NCI-H446 treated with DMSO at 0.1 percent for 48 hours (cell line): ENCODE data around the gene ZNRF3.
"Not testable (repeated sequence)": the region's sequence is repeated elsewhere in the genome, so short reads cannot be mapped to it uniquely, and the experiment has no call there.

ENCODE experiments used
- DNase-seq: peaks from one replicate; lab custom pipeline; 2025; lab: John Stamatoyannopoulos, UW

ZNRF3 gene

DNA sequence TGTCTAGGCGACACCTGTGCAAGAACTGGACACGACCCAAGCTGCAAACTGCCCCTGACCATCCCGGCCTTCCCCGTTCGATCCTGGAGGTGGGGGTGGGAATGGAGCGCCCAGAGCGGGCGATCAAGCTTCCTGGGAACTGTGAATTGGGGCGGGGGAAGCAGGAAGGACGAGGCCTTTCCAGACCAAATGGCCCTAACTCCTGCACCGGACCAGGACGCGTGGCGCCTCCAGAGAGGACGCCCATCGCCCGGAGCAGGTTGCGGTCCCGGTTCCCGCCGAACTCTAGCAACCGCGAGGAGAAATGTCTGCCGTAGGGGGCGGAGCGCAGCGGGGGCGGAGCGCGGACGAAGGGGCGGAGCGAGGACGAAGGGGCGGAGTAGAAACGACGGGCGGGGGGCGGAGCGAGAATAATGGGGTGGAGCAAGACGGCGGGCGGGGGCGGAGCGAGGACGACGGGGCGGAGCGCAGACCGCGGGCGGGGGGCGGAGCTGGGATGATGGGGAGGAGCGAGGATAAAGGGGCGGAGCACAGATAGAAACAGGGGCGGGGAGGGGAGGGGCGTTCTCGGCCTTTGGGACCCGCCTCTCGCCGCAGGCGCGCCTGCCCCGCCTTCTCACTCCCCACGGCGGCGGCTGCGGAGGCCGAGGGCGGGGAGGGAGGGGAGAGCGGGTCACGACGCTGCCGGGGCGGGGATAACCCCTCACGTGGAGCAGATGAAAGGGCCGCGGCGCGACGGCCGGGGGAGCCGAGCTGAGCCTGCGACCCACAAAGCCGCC lies at the start of gene ZNRF3:
TSS of gene ZNRF3 (plus strand) at position 695 of the 779 bp plus-strand sequence. CDS start 195 bp downstream, outside the sequence.
- DNase-seq, result peak; percentile 83

DNA sequence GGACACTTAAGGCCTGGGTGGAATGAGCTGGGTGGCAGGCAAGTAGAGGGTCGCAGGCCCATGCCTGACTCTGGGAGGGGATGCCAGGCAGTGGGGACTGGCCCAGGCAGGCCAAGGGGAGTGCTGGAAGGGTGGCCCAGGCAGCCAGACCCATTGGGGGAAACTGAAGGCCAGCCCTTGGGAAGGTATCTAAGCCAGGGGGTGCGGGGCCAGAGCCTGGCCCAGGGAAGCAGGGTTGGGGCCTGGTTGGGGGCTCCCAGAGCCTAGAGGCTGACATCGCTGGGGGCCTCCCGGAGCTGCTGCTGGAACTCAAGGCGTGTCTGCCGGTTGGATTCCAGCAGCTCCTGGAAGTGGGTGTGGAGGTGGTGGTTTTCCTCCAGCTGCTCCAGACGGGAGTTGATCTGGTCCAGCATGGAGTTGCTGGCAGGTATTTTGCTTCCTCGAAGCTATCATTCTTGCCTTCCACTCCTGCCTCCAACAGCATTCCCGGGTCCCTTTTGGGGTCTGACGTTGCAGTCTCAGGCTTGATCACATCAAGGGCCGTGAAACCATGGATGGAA lies 47.7 kb upstream of the ZNRF3 start:
- DNase-seq, result no peak

DNA sequence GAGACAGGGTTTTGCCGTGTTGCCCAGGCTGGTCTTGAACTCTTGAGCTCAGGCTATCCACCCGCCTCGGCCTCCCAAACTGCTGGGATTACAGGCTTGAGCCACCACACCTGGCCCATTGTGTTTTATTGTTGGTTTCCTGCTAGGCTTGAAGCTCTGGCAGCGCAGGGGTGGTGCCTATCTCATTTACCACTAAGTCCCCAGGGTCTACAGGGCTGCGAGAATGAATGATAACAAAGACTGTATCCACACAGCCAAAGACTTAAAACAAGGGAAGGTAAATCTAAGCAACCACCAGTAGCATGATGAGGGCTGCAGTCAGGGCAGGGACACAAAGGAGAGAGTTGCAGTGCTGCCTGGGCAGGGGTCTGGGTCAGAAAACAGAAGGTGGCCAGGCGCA lies 45.7 kb upstream of the ZNRF3 start:
- no peak for DNase-seq

DNA sequence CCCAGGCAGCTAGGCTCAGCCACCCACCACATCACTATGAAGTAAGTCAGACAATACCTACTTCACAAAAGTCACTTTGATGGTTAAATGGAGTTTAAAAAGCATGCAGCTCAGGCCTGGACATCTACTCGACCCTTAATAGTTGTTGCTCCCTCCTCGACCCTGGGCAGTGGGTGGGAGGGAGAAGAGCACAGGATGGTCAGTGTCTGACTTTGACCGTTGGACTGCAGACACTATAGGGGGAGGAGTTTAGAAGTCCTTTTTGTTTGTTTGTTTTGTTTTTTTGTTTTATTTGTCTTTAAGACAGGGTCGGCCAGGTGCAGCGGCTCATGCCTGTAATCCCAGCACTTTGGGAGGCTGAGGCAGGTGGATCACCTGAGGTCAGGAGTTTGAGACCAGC lies 44.4 kb upstream of the ZNRF3 start:
- no peak for DNase-seq

DNA sequence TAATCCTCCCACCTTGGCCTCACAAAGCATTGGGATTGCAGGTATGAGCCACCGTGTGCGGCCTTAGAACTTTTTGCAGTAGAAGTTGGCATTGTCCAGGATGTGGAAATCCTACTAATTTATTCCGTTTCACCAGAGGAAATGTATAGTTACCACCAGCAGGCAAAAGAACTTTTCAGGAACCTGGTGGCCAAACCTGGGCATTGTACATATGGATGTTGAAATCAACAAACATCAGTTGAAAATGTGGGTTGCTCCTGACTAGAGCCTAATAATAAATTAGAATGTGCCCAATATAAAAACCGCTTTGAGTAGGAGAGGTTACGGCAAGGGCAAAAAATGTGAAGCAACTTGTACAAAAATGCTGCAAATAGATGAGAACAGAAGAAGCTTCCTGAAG lies 42.3 kb upstream of the ZNRF3 start:
- DNase-seq, result no peak

DNA sequence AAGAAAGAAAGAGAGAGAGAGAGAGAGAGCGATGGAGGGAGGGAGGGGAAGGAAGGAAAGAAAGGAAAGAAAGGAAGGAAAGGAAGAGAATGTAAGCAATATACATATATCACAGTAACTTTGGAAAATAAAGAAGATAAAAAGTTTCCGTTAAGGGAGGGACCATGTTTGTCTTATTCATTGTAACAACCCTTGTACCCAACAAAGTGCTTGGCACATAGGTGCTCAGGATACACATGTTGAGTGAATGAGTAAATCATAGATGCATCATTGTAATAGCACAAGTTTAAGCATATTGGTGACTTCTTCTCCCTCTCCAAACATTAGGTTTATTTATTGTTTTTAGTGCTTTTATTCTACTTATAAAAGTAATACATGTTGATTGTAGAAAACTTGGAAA lies 39.7 kb upstream of the ZNRF3 start:
- no peak for DNase-seq

DNA sequence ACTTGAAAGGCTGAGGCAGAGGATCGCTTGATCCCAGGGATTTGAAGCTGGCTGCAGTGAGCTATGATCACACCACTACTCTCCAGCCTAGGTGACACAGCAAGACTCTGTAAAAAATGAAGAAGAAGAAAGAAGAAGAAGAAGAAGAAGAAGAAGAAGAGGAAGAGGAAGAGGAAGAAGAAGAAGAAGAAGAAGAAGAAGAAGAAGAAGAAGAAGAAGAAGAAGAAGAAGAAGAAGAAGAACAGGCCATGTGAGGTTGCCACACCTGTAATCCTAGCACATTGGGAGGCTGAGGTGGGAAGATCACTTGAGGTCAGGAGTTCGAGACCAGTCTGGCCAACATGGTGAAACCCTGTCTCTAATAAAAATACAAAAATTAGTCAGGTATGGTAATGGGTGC lies 39.1 kb upstream of the ZNRF3 start:
- DNase-seq, result not testable (repeated sequence)

DNA sequence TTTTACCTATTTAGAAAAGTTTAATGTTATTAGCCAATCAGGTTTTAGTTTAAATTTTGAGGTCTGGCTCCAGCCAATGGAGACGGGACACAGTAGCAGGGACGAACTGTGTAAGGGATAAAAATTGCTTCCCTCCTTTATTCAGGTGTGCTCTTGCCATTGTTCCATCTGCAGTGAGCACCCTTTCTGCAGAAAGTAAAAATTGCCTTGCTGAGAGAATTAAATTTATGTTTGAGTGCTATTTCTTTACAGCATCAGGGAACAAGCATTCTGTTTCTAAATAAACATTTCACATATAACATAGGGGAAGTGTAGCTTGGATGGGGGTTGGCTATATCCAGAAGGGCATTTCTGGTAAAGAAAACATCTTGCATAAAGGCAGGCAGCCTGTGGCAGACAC lies 36.4 kb upstream of the ZNRF3 start:
- DNase-seq, result no peak

DNA sequence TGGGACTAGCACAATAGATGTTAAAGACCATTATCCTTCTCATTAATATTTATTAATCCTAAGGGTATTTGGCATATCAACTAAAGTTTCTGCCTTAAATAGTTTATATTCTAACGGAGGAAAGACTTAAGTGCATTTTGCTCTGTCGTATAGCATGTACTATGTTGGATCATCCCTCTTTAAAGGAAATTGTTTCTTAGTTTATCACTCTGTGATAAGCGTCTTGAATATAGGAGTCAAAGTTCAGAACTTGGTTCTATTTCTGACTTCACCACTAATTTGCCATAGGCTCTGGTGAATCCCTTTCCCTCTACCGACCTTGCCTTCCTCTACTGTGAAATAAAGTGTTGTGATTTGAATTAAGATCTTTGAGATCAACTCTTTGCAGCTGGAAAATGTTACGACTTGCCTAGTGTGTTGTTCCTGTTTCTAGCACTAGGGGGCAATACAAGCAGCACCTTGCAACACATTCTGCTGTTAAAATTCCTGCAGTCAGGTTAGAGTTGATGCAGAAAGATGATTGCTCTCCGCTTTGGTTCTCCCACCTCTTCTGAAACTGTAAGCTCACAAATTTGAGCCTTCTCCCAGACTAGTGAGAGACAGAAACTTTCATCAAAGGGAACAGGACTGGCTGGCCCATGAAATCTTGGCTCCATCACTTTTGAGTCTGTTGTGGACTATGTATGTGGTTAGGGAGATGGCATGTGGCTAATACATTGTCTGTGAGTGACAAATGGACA lies 27.8 kb upstream of the ZNRF3 start:
- DNase-seq, result no peak

DNA sequence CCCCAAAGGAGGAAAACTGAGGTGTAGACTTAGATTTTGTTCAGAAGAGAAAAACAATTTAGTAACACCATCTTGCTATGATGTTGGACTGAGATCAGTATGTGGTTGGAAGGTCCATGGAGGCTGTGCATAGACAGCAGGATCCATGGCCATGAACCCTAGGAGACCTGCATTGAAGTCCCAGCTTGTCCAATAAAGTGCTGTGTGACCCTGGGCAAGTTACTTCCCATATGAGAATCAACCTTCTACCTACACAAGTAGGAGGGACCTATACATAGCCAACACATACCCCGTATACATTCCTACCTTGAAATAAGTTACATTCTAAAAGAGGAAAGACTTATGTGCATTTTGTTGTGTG lies 27.3 kb upstream of the ZNRF3 start:
- DNase-seq, result no peak

DNA sequence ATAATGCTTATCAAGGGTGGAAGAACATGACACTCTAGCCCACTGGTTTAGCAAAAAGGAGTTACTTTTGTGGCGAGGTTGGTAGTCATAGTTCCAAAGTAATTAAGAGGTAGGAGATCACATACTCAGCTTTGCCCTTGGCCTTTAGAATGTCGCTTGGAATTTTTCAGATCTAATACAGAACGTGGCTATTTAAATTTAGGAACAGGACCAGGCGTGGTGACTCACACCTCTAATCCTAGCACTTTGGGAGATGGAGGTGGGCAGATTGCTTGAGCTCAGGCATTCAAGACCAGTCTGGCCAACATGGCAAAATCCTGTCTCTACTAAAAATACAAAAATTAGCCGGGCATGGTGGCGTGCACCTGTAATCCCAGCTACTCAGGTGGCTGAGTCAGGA lies 26.1 kb upstream of the ZNRF3 start:
- DNase-seq, result no peak

DNA sequence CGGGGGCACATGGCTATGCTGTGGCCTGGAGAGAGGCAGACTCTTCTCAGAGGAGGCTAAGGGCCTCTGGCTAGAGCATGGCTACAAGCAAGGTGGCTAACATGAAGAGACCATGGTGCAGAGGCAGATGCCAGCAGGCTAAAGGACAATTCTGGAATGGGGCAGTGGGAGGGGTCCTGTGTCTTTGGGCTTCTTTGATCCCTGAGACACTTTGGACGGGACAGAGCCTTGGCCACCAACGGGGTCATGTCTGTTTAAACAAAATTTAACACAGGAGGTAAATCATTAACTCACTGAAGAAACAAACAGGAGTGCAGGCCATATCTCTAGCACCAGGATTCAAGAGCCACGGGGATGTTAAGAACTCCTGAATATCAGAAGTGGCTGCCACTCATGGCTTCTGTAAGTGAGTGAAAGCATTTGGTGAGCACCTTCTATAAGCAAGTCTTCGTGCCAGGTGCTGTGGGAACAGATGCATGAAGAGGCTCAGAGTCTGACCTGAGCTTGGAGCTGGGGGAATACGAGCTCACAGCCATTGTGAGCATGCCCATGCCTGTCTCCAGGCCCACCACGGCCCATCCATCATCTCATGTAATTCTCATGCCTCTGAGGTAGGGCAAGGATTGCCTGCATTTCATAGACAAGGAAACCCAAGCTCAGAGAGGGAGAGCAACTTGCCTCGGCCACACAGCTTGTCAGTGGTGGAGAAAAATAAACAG lies 18.3 kb upstream of the ZNRF3 start:
- DNase-seq, result no peak

DNA sequence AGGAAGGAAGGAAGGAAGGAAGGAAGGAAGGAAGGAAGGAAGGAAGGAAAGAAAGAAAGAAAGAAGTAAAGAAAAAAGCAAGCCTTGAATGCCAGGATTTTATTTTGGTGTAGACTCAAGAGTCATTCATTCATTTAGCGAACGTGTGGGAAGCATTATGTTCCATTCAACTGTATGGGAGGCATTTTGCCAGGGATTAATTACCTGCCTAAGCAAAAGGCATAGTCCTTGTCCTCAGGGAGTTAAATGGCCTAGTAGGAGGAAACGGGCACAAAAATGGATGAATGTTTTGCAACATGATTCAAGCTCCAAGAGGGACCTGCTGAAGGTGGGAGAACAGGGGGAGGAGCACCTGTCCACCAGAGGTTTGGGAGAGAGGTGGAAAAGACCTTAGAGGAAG lies 16.2 kb upstream of the ZNRF3 start:
- no peak for DNase-seq

DNA sequence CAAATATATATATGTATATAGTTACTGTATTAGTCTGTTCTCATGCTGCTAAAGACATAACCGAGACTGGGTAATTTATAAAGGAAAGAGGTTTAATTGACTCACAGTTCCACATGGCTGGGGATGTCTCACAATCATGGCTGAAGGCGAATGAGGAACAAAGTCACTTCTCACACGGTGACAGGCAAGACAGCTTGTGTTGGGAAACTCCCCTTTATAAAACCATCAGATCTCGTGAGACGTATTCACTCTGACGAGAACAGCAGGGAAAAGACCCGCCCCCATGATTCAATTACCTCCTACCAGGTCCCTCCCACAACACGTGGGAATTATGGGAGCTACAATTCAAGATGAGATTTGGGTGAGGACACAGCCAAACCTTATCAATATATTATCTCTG lies 15.0 kb upstream of the ZNRF3 start:
- not testable (repeated sequence) for DNase-seq

DNA sequence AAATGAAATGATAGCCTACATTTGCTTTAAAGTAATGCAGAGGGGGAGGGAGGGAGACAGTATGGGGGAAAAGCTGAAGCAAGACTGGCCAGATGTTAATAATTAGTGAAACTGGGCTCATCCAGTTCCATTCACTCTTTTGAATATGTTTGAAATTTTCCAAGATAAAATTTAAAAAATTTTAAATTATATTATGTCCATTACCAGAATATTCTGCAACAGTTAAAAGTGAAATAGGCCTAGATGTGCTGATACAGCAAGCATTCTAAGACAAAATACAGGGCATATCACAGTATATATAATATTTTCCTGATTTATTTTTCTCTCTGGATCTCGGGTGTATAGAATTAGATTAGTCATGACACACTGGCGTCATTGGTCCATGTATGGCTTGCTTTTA lies 13.6 kb upstream of the ZNRF3 start:
- no peak for DNase-seq

DNA sequence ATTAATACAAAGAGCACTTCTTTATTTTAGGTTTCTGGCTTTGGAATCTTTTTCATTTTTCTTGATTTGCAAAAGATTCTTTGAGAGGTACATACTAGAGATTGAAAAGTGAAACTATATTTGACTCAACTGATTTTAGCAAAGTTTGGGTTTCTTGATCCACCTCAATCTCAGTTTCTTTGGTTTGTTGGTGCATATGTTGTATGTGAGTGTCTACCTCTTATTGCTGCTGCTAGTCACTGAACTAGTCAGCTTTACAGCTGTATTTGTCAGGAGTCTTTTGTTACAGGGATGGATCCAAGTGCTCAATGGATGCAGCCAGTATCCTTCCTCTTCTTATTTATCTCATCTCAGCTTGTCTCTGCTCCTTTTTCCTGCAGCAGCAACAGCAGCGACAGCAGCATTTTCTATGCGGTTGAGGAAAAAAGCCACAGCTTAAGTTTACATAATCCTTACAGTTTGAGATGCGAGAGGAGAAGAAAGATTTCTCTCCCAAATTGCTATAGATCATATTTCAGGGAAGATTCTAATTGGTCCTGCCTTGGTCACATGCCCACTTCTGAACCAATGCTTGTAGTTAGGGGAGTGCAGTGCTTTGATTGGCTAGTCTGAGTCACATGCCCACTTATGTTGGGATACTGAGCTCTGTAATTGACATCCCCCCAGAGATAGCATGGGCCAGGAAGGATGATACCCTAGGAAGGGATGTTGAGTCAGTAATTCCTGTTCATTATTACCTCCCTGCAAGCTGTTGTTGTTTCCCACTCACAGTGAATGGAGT lies 10.0 kb upstream of the ZNRF3 start:
- DNase-seq, result no peak

DNA sequence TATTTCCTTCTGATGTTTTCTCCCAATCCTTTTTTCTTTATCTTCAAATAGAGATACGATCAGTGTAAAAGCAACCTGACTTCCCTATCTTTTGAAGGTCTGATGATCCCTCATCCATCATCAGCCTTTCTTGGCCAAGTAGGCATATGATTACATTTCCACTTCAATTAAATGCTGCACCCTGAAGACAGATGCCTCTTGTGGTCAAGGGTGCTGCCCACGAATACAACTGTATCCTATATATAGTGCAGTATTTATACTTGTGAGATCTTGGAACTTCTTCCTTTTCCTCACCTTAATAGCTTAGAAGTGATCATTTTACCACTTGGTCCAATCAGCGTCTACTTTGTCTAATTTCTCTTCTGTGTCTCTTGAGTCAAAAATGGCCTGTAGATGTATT lies 9.3 kb upstream of the ZNRF3 start:
- DNase-seq, result no peak

DNA sequence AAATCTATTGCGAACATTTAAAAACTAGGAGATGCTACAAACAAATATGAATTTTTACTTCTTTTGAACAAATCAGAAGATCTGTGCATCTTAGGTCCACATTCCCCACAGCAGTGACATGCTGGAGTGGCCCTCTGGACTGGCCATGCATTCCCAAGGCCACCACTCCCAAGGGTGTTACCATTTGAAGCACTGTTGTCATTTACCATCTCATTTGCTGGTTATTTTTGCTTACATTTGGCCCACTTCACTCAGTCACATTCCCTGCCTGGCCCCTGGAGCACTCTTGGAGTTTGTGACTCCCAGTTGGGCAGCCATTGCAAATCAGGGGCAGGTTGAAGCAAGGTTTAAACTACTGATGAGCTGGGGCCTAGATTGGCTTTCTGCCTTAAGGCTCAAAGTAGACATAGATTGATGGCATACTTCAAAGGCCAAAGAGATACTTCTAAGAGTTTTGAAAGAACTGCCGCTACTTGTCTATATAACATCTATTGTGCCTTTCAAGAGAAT lies 8.5 kb upstream of the ZNRF3 start:
- no peak for DNase-seq

DNA sequence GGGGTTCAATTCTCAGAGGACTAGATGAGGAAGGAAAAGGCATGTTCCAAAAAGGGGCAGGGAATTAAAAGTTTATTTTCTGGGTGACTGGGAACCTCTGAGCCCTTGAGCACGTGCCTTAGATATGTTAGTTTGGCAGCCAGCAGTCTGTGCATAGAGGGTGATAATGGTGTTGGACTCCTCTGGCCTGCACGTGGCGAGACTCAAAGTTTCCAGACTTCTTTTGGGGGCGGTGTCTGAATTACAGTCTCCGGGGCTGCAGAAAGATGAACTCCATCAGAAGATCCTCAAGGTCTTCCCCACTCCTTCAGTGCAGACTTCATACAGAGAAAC lies 861 bp upstream of the ZNRF3 start:
- DNase-seq, result no peak

DNA sequence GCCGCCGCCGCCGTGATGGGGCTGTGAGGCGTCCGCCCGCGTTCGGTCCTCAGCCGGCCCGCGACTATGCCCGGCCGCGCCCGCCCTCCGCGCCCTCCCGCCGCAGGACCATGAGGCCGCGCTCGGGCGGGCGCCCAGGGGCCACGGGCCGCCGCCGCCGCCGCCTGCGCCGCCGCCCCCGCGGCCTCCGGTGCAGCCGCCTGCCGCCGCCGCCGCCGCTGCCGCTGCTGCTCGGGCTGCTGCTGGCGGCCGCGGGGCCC lies 215 bp downstream of the ZNRF3 start:
- DNase-seq, result no peak

DNA sequence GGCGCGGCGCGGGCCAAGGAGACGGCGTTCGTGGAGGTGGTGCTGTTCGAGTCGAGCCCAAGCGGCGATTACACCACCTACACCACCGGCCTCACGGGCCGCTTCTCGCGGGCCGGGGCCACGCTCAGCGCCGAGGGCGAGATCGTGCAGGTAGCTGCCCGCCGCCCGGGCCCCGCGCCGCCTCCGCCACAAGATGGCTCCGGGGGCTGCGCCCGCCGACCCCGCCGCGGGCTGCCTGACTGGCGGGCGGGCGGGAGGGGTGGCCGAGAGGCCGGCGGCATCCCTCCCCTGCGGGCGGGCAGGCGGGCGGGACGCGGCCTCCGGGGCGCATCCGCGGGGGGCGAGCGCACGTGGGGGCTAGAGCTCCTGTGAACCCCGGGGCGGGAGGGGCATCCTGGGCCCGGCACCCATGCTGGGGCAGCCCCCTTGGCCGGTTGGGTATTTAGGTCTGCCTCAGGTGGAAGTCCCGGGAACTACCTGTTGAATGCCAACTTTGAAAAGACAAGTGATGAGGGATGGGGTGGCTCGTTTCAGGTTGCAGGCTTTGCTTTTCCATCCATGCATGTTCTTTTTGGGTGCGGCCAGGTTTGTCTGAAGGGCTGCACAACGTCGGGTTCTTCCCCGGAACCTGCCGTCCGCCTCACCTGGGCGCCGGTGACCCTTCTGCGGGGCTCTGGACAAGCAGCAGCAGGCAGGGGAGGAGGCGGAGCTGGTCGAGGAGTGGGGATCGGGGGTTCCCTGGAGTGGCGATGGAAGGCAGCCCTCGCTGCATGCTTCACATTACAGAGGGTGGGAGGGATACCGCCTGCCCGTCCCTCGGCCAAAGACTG lies 760 bp downstream of the ZNRF3 start:
- no peak for DNase-seq
